Measurements from ENCODE around the gene TBPL1.
"Not testable (repeated sequence)": the region's sequence is repeated elsewhere in the genome, so short reads cannot be mapped to it uniquely, and the experiment has no call there.

TBPL1 gene

GRCh38 chr6:133973109-133973971 lies 20.3 kb downstream of the TBPL1 start:
- no peak for DNase-seq

GRCh38 chr6:133977983-133978895 lies 25.2 kb downstream of the TBPL1 start:
- DNase-seq: no peak

GRCh38 chr6:133978896-133979240 lies 25.8 kb downstream of the TBPL1 start:
- DNase-seq: no peak

GRCh38 chr6:133979269-133979963 lies 26.4 kb downstream of the TBPL1 start:
- not testable (repeated sequence) for DNase-seq

DNA sequence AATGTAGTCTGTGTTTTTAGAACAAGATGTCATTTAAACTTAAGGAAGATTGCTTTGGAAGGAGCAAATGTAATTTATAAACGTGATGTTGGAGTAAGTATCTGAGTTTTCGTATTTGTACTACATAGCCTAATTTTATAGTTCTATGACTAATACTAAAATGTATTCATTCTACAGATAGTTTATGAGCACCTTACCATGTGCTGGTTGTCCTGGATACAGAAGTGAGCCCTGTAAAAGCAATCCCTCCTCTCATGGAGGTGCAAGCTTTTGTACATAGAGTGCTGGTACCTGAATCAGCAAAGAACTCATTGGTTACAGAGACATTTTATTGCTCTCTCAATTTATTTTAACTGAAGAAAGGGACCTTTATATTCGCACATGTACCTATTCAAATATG lies 27.1 kb downstream of the TBPL1 start:
- DNase-seq: no peak

DNA sequence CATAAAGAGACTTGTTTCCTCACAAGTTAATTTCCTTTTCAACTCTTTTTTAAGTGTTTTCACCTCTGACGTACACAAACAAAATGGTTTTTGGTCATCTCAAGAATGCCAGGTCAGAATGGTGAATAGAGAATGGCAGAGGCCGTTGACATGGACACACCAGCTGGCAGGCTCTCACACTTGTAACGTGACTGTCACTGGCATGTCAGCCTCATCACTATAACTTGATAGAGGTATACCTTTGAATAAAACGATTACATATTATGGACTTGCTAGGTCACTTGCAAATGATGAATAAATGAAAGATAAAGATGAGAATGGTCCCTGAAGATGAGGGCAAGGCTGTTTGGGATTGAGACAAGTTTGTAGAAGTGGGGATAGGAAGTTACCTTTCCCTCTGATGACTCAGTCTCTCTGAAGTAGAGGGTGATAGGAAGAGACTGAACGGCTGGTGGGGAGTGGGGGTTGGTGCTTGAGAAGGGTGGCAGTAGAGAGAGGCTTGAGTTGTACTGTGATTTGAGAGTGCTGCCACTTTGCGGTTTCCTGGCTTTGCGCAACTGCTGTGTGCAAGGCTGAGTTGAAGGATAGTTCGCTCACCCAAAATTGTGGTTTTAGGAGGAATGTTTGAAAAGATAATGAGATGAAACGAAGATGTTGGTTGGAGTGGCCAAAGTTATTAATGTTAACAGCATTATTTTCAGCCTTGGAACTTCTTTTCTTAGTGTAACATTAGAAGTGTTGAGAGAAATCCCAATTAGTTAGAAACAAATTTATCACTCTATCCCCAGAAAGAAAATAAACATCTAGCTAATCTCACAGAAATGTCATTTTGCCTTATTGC lies 30.3 kb downstream of the TBPL1 start:
- no peak for DNase-seq

- no peak for DNase-seq
Measured at GRCh38 chr6:133985970-133986369, 32.9 kb downstream of the TBPL1 start.

DNA sequence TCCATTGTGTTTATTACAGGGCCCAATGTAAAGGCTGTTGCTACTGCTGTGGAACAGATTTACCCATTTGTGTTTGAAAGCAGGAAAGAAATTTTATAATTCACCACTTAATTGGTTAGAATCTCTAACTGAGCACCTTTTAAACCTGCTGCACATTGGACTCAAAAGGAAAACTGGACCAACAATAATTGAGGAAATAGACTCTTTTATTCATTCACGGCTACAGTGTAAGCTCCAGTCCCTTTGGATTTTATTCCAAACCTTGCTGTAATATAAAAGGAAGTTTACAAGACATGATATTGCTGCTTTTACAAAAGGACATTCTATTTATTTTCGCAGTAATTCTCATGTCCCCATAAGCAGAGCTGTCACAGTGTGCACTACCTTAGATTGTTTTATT lies 33.9 kb downstream of the TBPL1 start:
- no peak for DNase-seq

- no peak for DNase-seq
Measured at GRCh38 chr6:133989525-133989924, 36.5 kb downstream of the TBPL1 start.

GRCh38 chr6:133990321-133990720 lies 37.3 kb downstream of the TBPL1 start:
- DNase-seq: no peak

GRCh38 chr6:133991096-133991593 lies 38.1 kb downstream of the TBPL1 start:
- peak; percentile 59 for DNase-seq

DNA sequence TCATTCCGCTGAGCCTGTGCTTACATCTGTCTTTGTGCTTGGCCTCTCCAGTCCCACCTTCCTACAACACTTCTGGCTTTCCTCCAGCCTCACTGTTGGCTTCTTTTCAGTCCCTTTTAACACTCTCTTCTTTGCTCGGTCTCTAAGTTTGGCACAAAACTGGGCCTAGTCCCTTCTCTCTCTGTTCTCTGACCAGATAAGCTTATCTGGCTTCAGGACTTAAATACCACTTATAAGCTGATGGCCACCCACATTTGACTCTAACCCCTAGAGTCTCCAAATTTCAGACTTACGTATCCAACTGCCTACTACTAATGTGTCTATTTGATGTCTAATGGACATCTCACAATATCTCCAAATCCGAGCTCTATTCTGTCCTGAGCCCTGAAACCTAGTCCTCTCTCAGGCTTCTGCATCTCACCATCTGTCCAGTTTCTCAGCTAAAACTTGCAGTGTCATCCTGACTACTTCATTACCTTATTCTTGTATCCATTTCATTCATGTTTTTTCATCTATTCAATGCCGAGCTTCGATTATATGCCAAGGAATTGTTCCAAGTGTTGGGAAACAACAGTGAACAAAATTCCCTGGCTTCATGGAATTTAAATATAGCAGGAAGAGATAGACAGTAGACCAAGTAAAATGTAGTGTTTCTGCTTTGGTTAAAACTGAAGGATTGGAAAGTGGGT lies 40.1 kb downstream of the TBPL1 start:
- no peak for DNase-seq

GRCh38 chr6:133995296-133995695 lies 42.3 kb downstream of the TBPL1 start:
- no peak for DNase-seq

DNA sequence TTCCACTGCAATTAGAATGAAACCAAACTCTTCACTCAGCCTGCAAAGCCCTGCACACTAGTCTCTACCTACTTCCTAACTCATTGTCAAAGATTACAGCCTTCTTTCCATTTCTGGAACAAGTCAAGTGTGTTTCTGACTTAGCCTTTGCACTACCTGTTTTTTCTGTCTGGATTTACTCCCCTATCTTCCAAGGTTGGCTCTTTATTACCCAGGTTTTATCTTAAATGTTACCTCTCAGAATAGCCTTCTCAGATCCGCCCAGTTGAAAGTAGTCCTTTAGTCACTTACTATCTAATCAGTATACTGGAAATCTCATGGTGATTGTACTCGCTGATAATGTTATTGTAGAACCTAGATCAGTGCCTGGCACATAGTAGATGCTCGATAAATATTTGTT lies 42.7 kb downstream of the TBPL1 start:
- no peak for DNase-seq

DNA sequence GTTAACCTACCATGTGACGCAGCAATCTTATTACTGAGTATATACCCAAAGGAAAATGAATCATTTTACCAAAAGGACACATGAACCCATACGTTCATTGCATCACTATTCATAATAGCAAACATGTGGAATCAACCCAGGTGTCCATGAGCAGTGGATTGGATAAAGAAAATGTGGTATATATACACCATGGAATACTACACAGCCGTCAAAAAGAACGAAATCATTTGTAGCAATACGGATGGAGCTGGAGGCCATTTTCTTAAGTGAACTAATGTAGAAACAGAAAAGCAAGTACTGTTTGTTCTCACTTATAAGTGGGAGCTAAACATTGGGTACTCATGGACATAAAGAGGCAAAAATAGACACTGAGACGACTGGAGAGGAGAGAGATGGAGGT lies 44.2 kb downstream of the TBPL1 start:
- DNase-seq: no peak

GRCh38 chr6:133999305-133999704 lies 46.3 kb downstream of the TBPL1 start:
- DNase-seq: no peak

DNA sequence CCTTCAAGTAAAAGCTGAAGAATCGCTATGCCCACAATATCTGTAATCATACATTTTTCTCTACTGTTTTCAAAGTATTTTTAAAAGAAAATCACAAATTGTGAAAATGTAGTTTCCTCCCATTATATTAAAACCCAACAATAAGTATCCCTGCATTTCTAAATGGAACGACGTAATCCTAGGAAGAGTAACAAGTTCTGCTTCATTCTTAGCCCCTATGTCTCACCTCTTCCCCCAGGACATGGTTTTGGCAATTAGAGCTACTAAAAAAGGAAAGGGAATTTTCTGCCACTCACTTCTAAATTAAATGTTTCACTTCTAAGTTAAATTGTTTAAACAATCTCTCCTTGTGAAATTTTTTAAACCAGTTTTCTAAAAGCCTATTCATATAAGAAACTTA lies 47.4 kb downstream of the TBPL1 start:
- no peak for DNase-seq

- no peak for DNase-seq
Measured at GRCh38 chr6:134002821-134003220, 49.8 kb downstream of the TBPL1 start.

- no peak for DNase-seq
Measured at GRCh38 chr6:134003542-134003951, 50.5 kb downstream of the TBPL1 start.

DNA sequence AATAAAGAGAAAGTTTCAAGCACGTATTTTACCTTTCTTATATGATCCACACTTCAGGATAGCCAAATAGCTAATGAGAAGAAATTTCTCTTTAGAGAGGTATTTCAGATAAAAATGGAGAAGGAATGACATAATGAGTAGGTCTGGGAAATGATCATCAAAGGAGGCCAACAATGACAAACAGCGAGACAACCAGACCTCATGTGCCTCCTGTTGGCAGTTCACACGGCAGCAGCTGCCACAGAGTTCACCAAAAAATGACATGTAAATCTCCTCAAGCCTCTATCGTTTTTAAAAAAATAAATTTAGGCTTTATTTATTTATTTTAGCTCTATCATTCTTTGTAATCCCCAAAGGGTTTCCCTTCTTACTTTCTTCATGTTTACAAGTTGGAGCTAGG lies 51.7 kb downstream of the TBPL1 start:
- no peak for DNase-seq

GRCh38 chr6:134005800-134006199 lies 52.8 kb downstream of the TBPL1 start:
- DNase-seq: no peak

DNA sequence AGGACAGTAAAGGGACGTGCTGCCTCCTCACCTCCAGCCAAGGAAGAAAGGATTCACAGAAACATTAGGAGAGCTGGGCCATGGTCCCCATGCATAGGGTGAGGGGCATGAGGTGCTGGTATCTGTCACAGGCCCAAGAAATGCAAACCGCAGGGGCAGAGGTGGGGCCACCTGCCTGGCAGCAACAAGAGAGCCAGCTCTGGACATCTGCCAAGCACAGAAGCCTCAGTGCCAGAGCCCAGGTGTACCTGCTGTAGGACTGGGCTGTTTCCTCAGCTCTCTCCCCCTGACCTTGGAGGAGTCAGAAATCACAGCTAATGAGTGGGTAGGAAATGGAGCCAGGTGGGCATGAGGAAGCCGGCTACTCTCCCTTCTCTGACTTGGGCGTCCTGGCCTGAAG lies 54.1 kb downstream of the TBPL1 start:
- DNase-seq: no peak

Data from amniotic stem cell (primary cell).